ENCODE measurements around the gene ZNF496. TPM values are rescaled to one million over a fixed set of nuclear protein-coding genes. Genes with fewer than 3 reads are reported as not detected.
"Not testable (repeated sequence)": the region's sequence is repeated elsewhere in the genome, so short reads cannot be mapped to it uniquely, and the experiment has no call there.

ZNF496 gene
- total RNA-seq, 2 donors from 2014 or later = 29.7 to 32.9 TPM

GRCh38 chr1:247366926-247367645 lies 35.4 kb upstream of the ZNF496 start:
- ATAC-seq (replicated peaks in 1 of 2) (no peak), DNase-seq (no peak)

GRCh38 chr1:247366345-247366744 lies 34.7 kb upstream of the ZNF496 start:
- not testable (repeated sequence) for H3K4me1 Mint-ChIP-seq (ENCODE audit: low read depth); DNase-seq; ATAC-seq (replicated peaks in 1 of 2); H3K36me3 Mint-ChIP-seq (ENCODE audit: insufficient read depth in 2 of 2); H3K4me3 Mint-ChIP-seq; H3K27ac Mint-ChIP-seq; H3K9me3 Mint-ChIP-seq
- H3K27me3 Mint-ChIP-seq (ENCODE audit: low read depth) = peaks cover 39% of the 10 kb centered on the region

More at GRCh38 chr1:247366926-247367645, 35.4 kb upstream of the ZNF496 start:
- Mint-ChIP-seq H3K27ac (no peak overlapping the region), H3K9me3 (no peaks in the 10 kb centered on the region), H3K36me3 (ENCODE audit: insufficient read depth in 2 of 2) (peaks cover 0 to 2% of the 10 kb centered on the region in 2 donors), H3K4me3 (no peak overlapping the region), H3K4me1 (ENCODE audit: low read depth) (no peaks in the 10 kb centered on the region), H3K27me3 (ENCODE audit: low read depth) (peaks cover 38% of the 10 kb centered on the region)

DNA sequence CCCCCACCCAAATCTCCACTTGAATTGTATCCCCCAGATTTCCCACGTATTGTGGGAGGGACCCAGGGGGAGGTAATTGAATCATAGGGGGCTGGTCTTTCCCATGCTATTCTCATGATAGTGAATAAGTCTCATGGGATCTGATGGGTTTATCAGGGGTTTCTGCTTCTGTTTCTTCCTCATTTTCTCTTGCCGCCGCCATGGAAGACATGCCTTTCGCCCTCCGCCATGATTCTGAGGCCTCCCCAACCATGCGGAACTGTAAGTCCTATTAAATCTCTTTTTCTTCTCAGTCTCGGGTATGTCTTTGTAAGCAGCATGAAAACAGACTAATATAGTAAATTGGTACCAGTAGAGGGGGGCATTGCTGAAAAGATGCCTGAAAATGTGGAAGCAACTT lies 33.4 kb upstream of the ZNF496 start:
- H3K4me1 Mint-ChIP-seq (ENCODE audit: low read depth) = peaks cover 13% of the 10 kb centered on the region
- DNase-seq (no peak), ATAC-seq (replicated peaks in 1 of 2) (no peak)
- peaks cover 51% of the 10 kb centered on the region for H3K27me3 Mint-ChIP-seq (ENCODE audit: low read depth)
- no peak overlapping the region for H3K27ac Mint-ChIP-seq
- H3K4me3 Mint-ChIP-seq = no peak overlapping the region
- no peaks in the 10 kb centered on the region for H3K9me3 Mint-ChIP-seq
- peaks cover 0 to 2% of the 10 kb centered on the region in 2 donors for H3K36me3 Mint-ChIP-seq (ENCODE audit: insufficient read depth in 2 of 2)

GRCh38 chr1:247363000-247363399 lies 31.3 kb upstream of the ZNF496 start:
- Mint-ChIP-seq H3K4me1 (ENCODE audit: low read depth) (peaks cover 16% of the 10 kb centered on the region), H3K27me3 (ENCODE audit: low read depth) (peaks cover 54% of the 10 kb centered on the region)
- H3K27ac Mint-ChIP-seq; ATAC-seq (replicated peaks in 1 of 2); H3K4me3 Mint-ChIP-seq; H3K36me3 Mint-ChIP-seq (ENCODE audit: insufficient read depth in 2 of 2); DNase-seq; H3K9me3 Mint-ChIP-seq: not testable (repeated sequence)

- no peak overlapping the region for H3K4me3 Mint-ChIP-seq
- H3K4me1 Mint-ChIP-seq (ENCODE audit: low read depth) = peaks cover 23% of the 10 kb centered on the region
- peaks cover 53% of the 10 kb centered on the region for H3K27me3 Mint-ChIP-seq (ENCODE audit: low read depth)
- ATAC-seq (replicated peaks in 1 of 2) (no peak), DNase-seq (no peak)
- H3K36me3 Mint-ChIP-seq (ENCODE audit: insufficient read depth in 2 of 2) = peaks cover 0 to 2% of the 10 kb centered on the region in 2 donors
- no peaks in the 10 kb centered on the region for H3K9me3 Mint-ChIP-seq
- no peak overlapping the region for H3K27ac Mint-ChIP-seq
These were observed 30.5 kb upstream of the ZNF496 start for GRCh38 chr1:247362153-247362552.

DNA sequence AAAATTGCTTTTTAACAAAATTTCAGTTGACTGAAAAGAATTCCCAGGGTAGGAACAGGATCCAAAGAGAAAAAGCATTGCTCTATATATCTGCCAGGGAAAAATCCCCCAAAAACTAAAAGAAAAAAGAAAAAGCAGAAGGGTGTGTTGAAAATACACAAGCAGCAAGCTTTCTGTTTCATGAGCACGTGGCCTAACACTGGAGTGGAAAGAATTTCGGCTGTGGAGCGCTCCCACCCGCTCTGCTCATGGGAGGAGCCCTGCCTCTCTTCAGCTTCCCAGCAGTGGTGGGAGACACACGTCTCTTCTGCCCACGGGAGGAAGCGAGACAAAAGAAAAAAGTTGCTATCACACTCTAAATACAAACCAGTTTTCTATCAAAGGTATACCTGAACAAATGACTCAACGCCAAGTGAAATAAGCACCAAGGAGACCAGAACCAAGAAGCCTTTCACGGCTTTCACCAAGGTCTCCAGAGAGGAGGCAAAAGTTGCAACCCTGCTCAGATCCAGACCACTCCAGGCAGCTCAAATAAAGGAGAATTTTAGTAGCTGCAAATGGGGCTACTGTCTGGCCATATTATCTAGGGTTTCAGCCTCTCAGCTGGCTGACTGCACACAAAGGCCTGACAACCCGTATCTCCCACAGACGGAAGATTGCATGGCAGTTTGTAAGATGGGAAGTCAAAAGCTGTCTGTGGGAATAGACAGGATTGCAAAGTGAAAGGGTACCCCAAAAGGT lies 29.5 kb upstream of the ZNF496 start:
- peaks cover 51% of the 10 kb centered on the region for H3K27me3 Mint-ChIP-seq (ENCODE audit: low read depth)
- DNase-seq (no peak), ATAC-seq (replicated peaks in 1 of 2) (peak; percentile 35 to 36)
- no peaks in the 10 kb centered on the region for H3K9me3 Mint-ChIP-seq
- peaks cover 23% of the 10 kb centered on the region for H3K4me1 Mint-ChIP-seq (ENCODE audit: low read depth)
- H3K4me3 Mint-ChIP-seq = peak overlapping the region; percentile 25 to 51
- H3K36me3 Mint-ChIP-seq (ENCODE audit: insufficient read depth in 2 of 2) = peaks cover 0 to 2% of the 10 kb centered on the region in 2 donors
- H3K27ac Mint-ChIP-seq = no peak overlapping the region

- ATAC-seq (replicated peaks in 1 of 2) (no peak), DNase-seq (no peak)
- Mint-ChIP-seq H3K9me3 (no peaks in the 10 kb centered on the region), H3K4me1 (ENCODE audit: low read depth) (peaks cover 23% of the 10 kb centered on the region), H3K27me3 (ENCODE audit: low read depth) (peaks cover 49% of the 10 kb centered on the region), H3K36me3 (ENCODE audit: insufficient read depth in 2 of 2) (no peaks in the 10 kb centered on the region), H3K27ac (no peak overlapping the region), H3K4me3 (peak overlapping the region; percentile 25)
These were observed 28.6 kb upstream of the ZNF496 start for GRCh38 chr1:247360116-247360898.

GRCh38 chr1:247359559-247359958 lies 27.9 kb upstream of the ZNF496 start:
- no peaks in the 10 kb centered on the region for H3K36me3 Mint-ChIP-seq (ENCODE audit: insufficient read depth in 2 of 2)
- ATAC-seq (replicated peaks in 1 of 2) = no peak
- H3K27me3 Mint-ChIP-seq (ENCODE audit: low read depth) = peaks cover 43% of the 10 kb centered on the region
- H3K4me3 Mint-ChIP-seq = no peak overlapping the region
- no peak for DNase-seq
- H3K4me1 Mint-ChIP-seq (ENCODE audit: low read depth) = peaks cover 23% of the 10 kb centered on the region
- H3K27ac Mint-ChIP-seq = no peak overlapping the region
- H3K9me3 Mint-ChIP-seq = no peaks in the 10 kb centered on the region

- ATAC-seq (replicated peaks in 1 of 2) (no peak), DNase-seq (no peak)
- Mint-ChIP-seq H3K27me3 (ENCODE audit: low read depth) (peaks cover 43% of the 10 kb centered on the region), H3K4me3 (no peak overlapping the region), H3K9me3 (no peaks in the 10 kb centered on the region), H3K4me1 (ENCODE audit: low read depth) (peaks cover 23% of the 10 kb centered on the region), H3K36me3 (ENCODE audit: insufficient read depth in 2 of 2) (no peaks in the 10 kb centered on the region), H3K27ac (no peak overlapping the region)
These were observed 27.3 kb upstream of the ZNF496 start for GRCh38 chr1:247358920-247359319.

- no peaks in the 10 kb centered on the region for H3K9me3 Mint-ChIP-seq
- H3K27me3 Mint-ChIP-seq (ENCODE audit: low read depth) = peaks cover 34% of the 10 kb centered on the region
- H3K4me3 Mint-ChIP-seq = peak overlapping the region in 1 of 2 donors; percentile 18
- no peak overlapping the region for H3K27ac Mint-ChIP-seq
- H3K4me1 Mint-ChIP-seq (ENCODE audit: low read depth) = peaks cover 23% of the 10 kb centered on the region
- no peaks in the 10 kb centered on the region for H3K36me3 Mint-ChIP-seq (ENCODE audit: insufficient read depth in 2 of 2)
- peak; percentile 57 to 78 for ATAC-seq (replicated peaks in 1 of 2)
- DNase-seq = peak in 1 of 2 donors; percentile 20
These were observed 26.1 kb upstream of the ZNF496 start for GRCh38 chr1:247357781-247358211.

GRCh38 chr1:247357052-247357780 lies 25.5 kb upstream of the ZNF496 start:
- H3K4me3 Mint-ChIP-seq = peak overlapping the region in 1 of 2 donors; percentile 18
- ATAC-seq (replicated peaks in 1 of 2) (no peak), DNase-seq (no peak)
- H3K9me3 Mint-ChIP-seq = no peaks in the 10 kb centered on the region
- H3K4me1 Mint-ChIP-seq (ENCODE audit: low read depth) = peaks cover 23% of the 10 kb centered on the region
- no peaks in the 10 kb centered on the region for H3K36me3 Mint-ChIP-seq (ENCODE audit: insufficient read depth in 2 of 2)
- no peak overlapping the region for H3K27ac Mint-ChIP-seq
- peaks cover 34% of the 10 kb centered on the region for H3K27me3 Mint-ChIP-seq (ENCODE audit: low read depth)

DNA sequence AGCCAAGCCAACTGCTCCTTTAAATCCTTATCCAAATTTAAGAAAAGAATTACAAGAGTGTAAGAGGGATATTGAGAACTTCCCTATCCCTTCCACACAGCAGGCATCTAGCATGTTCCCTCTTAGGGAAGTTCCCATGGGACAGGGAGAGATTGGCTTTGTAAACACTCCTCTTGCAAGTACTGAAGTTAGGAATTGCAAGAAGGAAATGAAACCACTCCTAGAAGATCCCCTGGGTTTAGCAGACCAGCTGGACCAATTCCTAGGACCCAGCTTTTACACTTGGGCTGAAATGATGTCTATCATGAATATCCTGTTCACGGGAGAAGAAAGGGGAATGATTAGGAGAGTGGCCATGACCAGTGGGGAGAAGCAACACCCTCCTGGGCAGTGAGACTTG lies 23.5 kb upstream of the ZNF496 start:
- not testable (repeated sequence) for ATAC-seq (replicated peaks in 1 of 2); H3K9me3 Mint-ChIP-seq; H3K4me1 Mint-ChIP-seq (ENCODE audit: low read depth); H3K27ac Mint-ChIP-seq; DNase-seq; H3K4me3 Mint-ChIP-seq; H3K36me3 Mint-ChIP-seq (ENCODE audit: insufficient read depth in 2 of 2)
- H3K27me3 Mint-ChIP-seq (ENCODE audit: low read depth) = peaks cover 22% of the 10 kb centered on the region
